NT2/D1 (cell line): ENCODE measurements around the gene NHSL1.

Source experiments
- DNase-seq: peaks from one replicate; pipeline ENCODE4 v3.0.0-alpha.2; 2011; ENCODE audit warnings: low read depth, low spot score
- H3K27me3 ChIP-seq: 2 replicates; pipeline ENCODE4 v1.6.0; 2011; ENCODE audit warnings: mild to moderate bottlenecking; ENCODE audit not compliant: insufficient read length, insufficient read depth
- H3K36me3 ChIP-seq: 2 replicates; pipeline ENCODE4 v1.6.1; 2011; ENCODE audit warnings: mild to moderate bottlenecking, low read length, mixed read lengths; ENCODE audit not compliant: insufficient read depth, insufficient read length
- H3K4me1 ChIP-seq: 2 replicates; pipeline ENCODE4 v1.5.1; 2011; ENCODE audit not compliant: insufficient read depth, insufficient read length
- H3K4me3 ChIP-seq: 2 replicates; pipeline ENCODE4 v1.5.1; 2011; ENCODE audit warnings: low read depth; ENCODE audit not compliant: insufficient read length
- H3K9ac ChIP-seq: 2 replicates; pipeline ENCODE4 v1.6.0; 2011; ENCODE audit warnings: low read depth; ENCODE audit not compliant: insufficient read length
- H3K9me3 ChIP-seq: 2 replicates; pipeline ENCODE4 v1.5.1; 2011; ENCODE audit warnings: mild to moderate bottlenecking, low read length; ENCODE audit not compliant: insufficient read depth
- SUZ12 ChIP-seq: IDR thresholded peaks from 2 replicates; pipeline ENCODE4 v1.6.1; 2011; ENCODE audit not compliant: insufficient read length, insufficient read depth; ENCODE audit errors: extremely low read depth
- YY1 ChIP-seq: IDR thresholded peaks from 2 replicates; pipeline ENCODE4 v1.6.1; 2011; ENCODE audit not compliant: insufficient read length, insufficient read depth
- ZNF274 ChIP-seq: IDR thresholded peaks from 2 replicates; pipeline ENCODE4 v1.6.1; 2011; ENCODE audit warnings: mild to moderate bottlenecking, low read depth, low read length

The NHSL1 gene

GRCh38 chr6:138499303-138500018, at the start of gene NHSL1:
NHSL1 (minus strand) TSS chr6:138499494; CDS start chr6:138499290, 204 bp downstream.
- no peak within 1 kb of the TSS for H3K9ac ChIP-seq

GRCh38 chr6:138546733-138547185, 47.5 kb upstream of the NHSL1 start:
- no peak for TF ChIP-seq SUZ12
- no peak for TF ChIP-seq YY1
- TF ChIP-seq ZNF274 = no peak

More at GRCh38 chr6:138499303-138500018, at the start of gene NHSL1:
- DNase-seq = no peak
- Histone ChIP-seq H3K4me3 (no peak within 1 kb of the TSS), H3K4me1 (peaks cover 2% of the 10 kb centered on the region), H3K36me3 (peaks cover 13% of the 10 kb centered on the region), H3K9me3 (0 out of 2 replicates have a peak, but pooled peaks cover 4% of the 10 kb centered on the region), H3K27me3 (no peaks in the 10 kb centered on the region)
- TF ChIP-seq YY1 (no peak), ZNF274 (no peak), SUZ12 (no peak)

GRCh38 chr6:138545621-138545980, 46.3 kb upstream of the NHSL1 start:
- H3K9me3 ChIP-seq = no peaks in the 10 kb centered on the region
- DNase-seq = peak; percentile 16
- H3K4me1 ChIP-seq = no peaks in the 10 kb centered on the region
- no peaks in the 10 kb centered on the region for H3K36me3 ChIP-seq
- H3K27me3 ChIP-seq = no peaks in the 10 kb centered on the region
- TF ChIP-seq SUZ12 (no peak), ZNF274 (no peak), YY1 (no peak)
- peak overlapping the region; percentile 36 for H3K4me3 ChIP-seq
- peak overlapping the region; percentile 67 for H3K9ac ChIP-seq

More at GRCh38 chr6:138546733-138547185, 47.5 kb upstream of the NHSL1 start:
- Histone ChIP-seq H3K27me3 (no peaks in the 10 kb centered on the region), H3K4me3 (no peak overlapping the region), H3K36me3 (no peaks in the 10 kb centered on the region), H3K9me3 (no peaks in the 10 kb centered on the region), H3K4me1 (no peaks in the 10 kb centered on the region), H3K9ac (no peak overlapping the region)
- DNase-seq = no peak

GRCh38 chr6:138544501-138544900, 45.2 kb upstream of the NHSL1 start:
- DNase-seq = no peak
- Histone ChIP-seq H3K4me3 (peak overlapping the region; percentile 9), H3K9ac (no peak overlapping the region), H3K36me3 (no peaks in the 10 kb centered on the region), H3K4me1 (no peaks in the 10 kb centered on the region), H3K9me3 (no peaks in the 10 kb centered on the region), H3K27me3 (no peaks in the 10 kb centered on the region)
- TF ChIP-seq ZNF274 = no peak
- no peak for TF ChIP-seq YY1
- TF ChIP-seq SUZ12 = no peak

- DNase-seq = no peak
- Histone ChIP-seq H3K9ac (no peak overlapping the region), H3K9me3 (no peaks in the 10 kb centered on the region), H3K36me3 (no peaks in the 10 kb centered on the region), H3K27me3 (no peaks in the 10 kb centered on the region), H3K4me1 (no peaks in the 10 kb centered on the region), H3K4me3 (no peak overlapping the region)
- no peak for TF ChIP-seq YY1
- no peak for TF ChIP-seq ZNF274
- no peak for TF ChIP-seq SUZ12
Observed at GRCh38 chr6:138543657-138544056, 44.4 kb upstream of the NHSL1 start.

GRCh38 chr6:138541823-138542481, 42.7 kb upstream of the NHSL1 start:
- no peak for TF ChIP-seq ZNF274
- TF ChIP-seq YY1 = no peak
- no peak for TF ChIP-seq SUZ12
- Histone ChIP-seq H3K4me1 (no peaks in the 10 kb centered on the region), H3K36me3 (no peaks in the 10 kb centered on the region), H3K9ac (no peak overlapping the region), H3K9me3 (no peaks in the 10 kb centered on the region), H3K4me3 (no peak overlapping the region), H3K27me3 (no peaks in the 10 kb centered on the region)
- DNase-seq = no peak

GRCh38 chr6:138540468-138540867, 41.2 kb upstream of the NHSL1 start:
- no peaks in the 10 kb centered on the region for H3K4me1 ChIP-seq

More at GRCh38 chr6:138540468-138540867, 41.2 kb upstream of the NHSL1 start:
- no peak overlapping the region for H3K9ac ChIP-seq
- H3K27me3 ChIP-seq = no peaks in the 10 kb centered on the region
- H3K4me3 ChIP-seq = no peak overlapping the region
- no peaks in the 10 kb centered on the region for H3K36me3 ChIP-seq
- no peaks in the 10 kb centered on the region for H3K9me3 ChIP-seq
- no peak for DNase-seq
- no peak for TF ChIP-seq ZNF274
- TF ChIP-seq SUZ12 = no peak
- no peak for TF ChIP-seq YY1
